Keratinocyte (primary cell): ENCODE data around the gene TENT4A. TPM values are rescaled to one million over a fixed set of nuclear protein-coding genes. Genes with fewer than 3 reads are reported as not detected.

Experiments
- DNase-seq: peaks from one replicate; pipeline ENCODE4 v3.0.0-alpha.2; 2011; ENCODE audit warnings: low read depth, missing footprints, low spot score
- FAIRE-seq: peaks from 2 replicates; lab custom pipeline; 2011; peaks lifted over from hg19 to GRCh38; lab: Jason Lieb, UNC
- H2AFZ ChIP-seq: 2 replicates; pipeline ENCODE4 v1.6.0; 2012; ENCODE audit warnings: low read length, control low read depth, inconsistent platforms; ENCODE audit not compliant: control insufficient read depth
- H3K27ac ChIP-seq: 2 replicates; pipeline ENCODE4 v1.5.1; 2011; ENCODE audit warnings: low read length; ENCODE audit not compliant: control insufficient read depth, insufficient read depth
- H3K27me3 ChIP-seq: 3 replicates; pipeline ENCODE4 v1.6.0; 2011; ENCODE audit warnings: low read length; ENCODE audit not compliant: control insufficient read depth, insufficient read depth; ENCODE audit errors: extremely low read depth
- H3K36me3 ChIP-seq, 2 experiments: 2 replicates in 1 of 2; 3 replicates in 1 of 2; pipeline ENCODE4 v1.5.1; 2011; ENCODE audit warnings: low read length in 2 of 2, mild to moderate bottlenecking in 1 of 2; ENCODE audit not compliant: control insufficient read depth in 2 of 2, insufficient read depth in 2 of 2; ENCODE audit errors: extremely low read depth in 1 of 2
- H3K4me1 ChIP-seq: 3 replicates; pipeline ENCODE4 v1.5.1; 2011; ENCODE audit warnings: low read length; ENCODE audit not compliant: control insufficient read depth, insufficient read depth; ENCODE audit errors: extremely low read depth
- H3K4me2 ChIP-seq: 3 replicates; pipeline ENCODE4 v1.6.0; 2011; ENCODE audit warnings: low read depth, low read length; ENCODE audit not compliant: control insufficient read depth, insufficient read depth; ENCODE audit errors: extremely low read depth
- H3K4me3 ChIP-seq, 3 experiments: fragments of 200-600 bp in 1 of 3; sonication (generic) in 1 of 3; 2 replicates in 2 of 3; 3 replicates in 1 of 3; pipeline ENCODE4 v1.5.1; 2011 to 2016; ENCODE audit warnings: low read length in 3 of 3, mild to moderate bottlenecking in 3 of 3, control low read depth in 2 of 3, inconsistent platforms in 1 of 3, low read depth in 1 of 3, mixed read lengths in 1 of 3, mixed run types in 1 of 3, moderate library complexity in 1 of 3; ENCODE audit not compliant: control insufficient read depth in 2 of 3, insufficient read depth in 2 of 3; ENCODE audit errors: extremely low read depth in 1 of 3
- H3K79me2 ChIP-seq: 2 replicates; pipeline ENCODE4 v1.6.0; 2012; ENCODE audit warnings: low read length; ENCODE audit not compliant: control insufficient read depth, insufficient read depth
- H3K9ac ChIP-seq: 3 replicates; pipeline ENCODE4 v1.6.0; 2011; ENCODE audit warnings: low read length; ENCODE audit not compliant: control insufficient read depth, insufficient read depth; ENCODE audit errors: extremely low read depth
- H3K9me1 ChIP-seq: 3 replicates; pipeline ENCODE4 v1.6.0; 2011; ENCODE audit warnings: low read length; ENCODE audit not compliant: control insufficient read depth, insufficient read depth; ENCODE audit errors: extremely low read depth
- H3K9me3 ChIP-seq: 2 replicates; pipeline ENCODE4 v1.5.1; 2012; ENCODE audit warnings: low read depth, low read length; ENCODE audit not compliant: control insufficient read depth
- H4K20me1 ChIP-seq: 3 replicates; pipeline ENCODE4 v1.6.0; 2011; ENCODE audit warnings: low read length; ENCODE audit not compliant: control insufficient read depth, insufficient read depth; ENCODE audit errors: extremely low read depth
- EZH2 ChIP-seq: IDR thresholded peaks from one replicate; pipeline ENCODE4 v1.6.1; 2012; ENCODE audit warnings: inconsistent platforms, mild to moderate bottlenecking, low read length, moderate library complexity
- dilution Hi-C: fragments of 300-500 bp; cut with MboI; formaldehyde crosslinking; loops from one replicate; pipeline ENCODE4 v1.7.0; 2020; ENCODE audit warnings: low sequenced_read_pairs; ENCODE audit not compliant: extremely low pct_ligation_motif_present
- polyA plus RNA-seq, 5 experiments: library from polyadenylated mRNA; depleted of rRNA in 3 of 5; stranded (reverse) in 3 of 5; stranded (forward) in 1 of 5; unstranded in 1 of 5; fragments of >200 nt; gene quantifications; 1 replicate in 1 of 5; 2 replicates in 3 of 5; 3 replicates in 1 of 5; pipeline versions ENCODE4 v1.2.1 to v1.2.3, GENCODE V29; 2011 to 2012; ENCODE audit warnings: missing spikeins in 2 of 5, low read depth in 1 of 5, low replicate concordance in 1 of 5
- TF ChIP-seq, protein P1 (sequence below), 3 experiments: IDR thresholded peaks in 1 of 3; conservative IDR thresholded peaks in 1 of 3; optimal IDR thresholded peaks in 1 of 3; 2 replicates in 2 of 3; 3 replicates in 1 of 3; pipeline versions ENCODE3 to v1.5.1; 2011; ENCODE audit warnings: low read length in 3 of 3, mild to moderate bottlenecking in 3 of 3, moderate library complexity in 2 of 3, control low read depth in 1 of 3, inconsistent platforms in 1 of 3; ENCODE audit not compliant: insufficient read depth in 2 of 3; ENCODE audit errors: extremely low read depth in 1 of 3

TENT4A gene
- polyA plus RNA-seq, 1 donor (not counting 4 experiments of a cell fraction or from before 2014, with no cell fraction given) = 5.9 TPM

DNA sequence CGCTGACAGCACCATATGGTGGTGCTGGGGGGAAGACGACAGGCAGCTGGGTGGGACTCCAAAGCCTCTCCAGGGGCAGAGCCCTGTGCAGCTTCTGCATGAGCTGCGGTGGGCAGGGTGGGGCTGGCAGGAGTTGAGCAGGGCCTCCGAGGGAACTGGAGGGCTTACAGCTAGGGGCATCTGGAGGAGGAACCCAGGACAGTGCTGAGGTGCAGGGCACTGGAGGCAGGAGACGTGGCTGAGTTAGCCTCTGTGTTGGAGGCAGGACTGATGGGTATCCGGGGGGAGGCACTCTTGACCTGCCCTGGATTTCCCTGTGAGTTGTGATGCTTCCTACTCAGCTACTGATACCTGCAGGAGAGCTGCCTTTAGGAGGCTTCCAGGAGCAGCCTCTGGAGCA is 45.0 kb downstream of the TENT4A start:
- Histone ChIP-seq H3K4me2 (no peak overlapping the region), H3K9me1 (peaks cover 3% of the 10 kb centered on the region), H3K27ac (no peak overlapping the region), H3K4me1 (no peaks in the 10 kb centered on the region), H3K4me3 (no peak overlapping the region), H4K20me1 (no peaks in the 10 kb centered on the region), H3K9ac (no peak overlapping the region), H3K27me3 (no peaks in the 10 kb centered on the region), H3K36me3 (peaks cover 17 to 18% of the 10 kb centered on the region in 2 experiments), H3K79me2 (no peaks in the 10 kb centered on the region), H2AFZ (no peak overlapping the region), H3K9me3 (no peaks in the 10 kb centered on the region)
- FAIRE-seq (no peak), DNase-seq (no peak)
- no peak for TF ChIP-seq EZH2
- TF ChIP-seq, protein P1, sequence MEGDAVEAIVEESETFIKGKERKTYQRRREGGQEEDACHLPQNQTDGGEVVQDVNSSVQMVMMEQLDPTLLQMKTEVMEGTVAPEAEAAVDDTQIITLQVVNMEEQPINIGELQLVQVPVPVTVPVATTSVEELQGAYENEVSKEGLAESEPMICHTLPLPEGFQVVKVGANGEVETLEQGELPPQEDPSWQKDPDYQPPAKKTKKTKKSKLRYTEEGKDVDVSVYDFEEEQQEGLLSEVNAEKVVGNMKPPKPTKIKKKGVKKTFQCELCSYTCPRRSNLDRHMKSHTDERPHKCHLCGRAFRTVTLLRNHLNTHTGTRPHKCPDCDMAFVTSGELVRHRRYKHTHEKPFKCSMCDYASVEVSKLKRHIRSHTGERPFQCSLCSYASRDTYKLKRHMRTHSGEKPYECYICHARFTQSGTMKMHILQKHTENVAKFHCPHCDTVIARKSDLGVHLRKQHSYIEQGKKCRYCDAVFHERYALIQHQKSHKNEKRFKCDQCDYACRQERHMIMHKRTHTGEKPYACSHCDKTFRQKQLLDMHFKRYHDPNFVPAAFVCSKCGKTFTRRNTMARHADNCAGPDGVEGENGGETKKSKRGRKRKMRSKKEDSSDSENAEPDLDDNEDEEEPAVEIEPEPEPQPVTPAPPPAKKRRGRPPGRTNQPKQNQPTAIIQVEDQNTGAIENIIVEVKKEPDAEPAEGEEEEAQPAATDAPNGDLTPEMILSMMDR (optimal IDR thresholded peaks at IDR 0.05 in 1 of 3, IDR thresholded peaks at IDR 0.05 in 1 of 3, conservative IDR thresholded peaks at IDR 0.05 in 1 of 3; ENCODE audit: extremely low read depth in 1 of 3, insufficient read depth in 2 of 3, low read length in 3 of 3) = no peak
- dilution Hi-C loops = no loop called here

DNA sequence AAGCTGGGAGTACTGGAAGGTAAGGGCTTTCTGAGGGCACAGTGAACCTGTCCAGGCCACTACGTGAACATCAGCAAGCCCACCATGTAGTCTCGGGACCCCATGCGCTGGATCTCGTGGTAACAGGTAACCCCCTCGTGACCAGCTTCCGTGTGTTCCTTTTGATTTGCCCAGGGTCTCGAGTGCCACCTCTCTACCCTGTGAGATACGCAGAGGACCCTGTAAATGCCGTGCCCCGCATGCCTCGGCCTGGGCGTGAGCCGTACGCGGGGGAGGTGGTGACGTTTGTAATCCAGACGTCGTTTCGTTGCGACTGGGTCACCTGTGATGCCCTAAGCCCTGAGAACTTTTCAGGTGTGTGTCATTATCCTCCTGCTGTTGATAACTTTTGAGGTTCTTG is 45.5 kb downstream of the TENT4A start:
- Histone ChIP-seq H3K27ac (no peak overlapping the region), H3K4me3 (no peak overlapping the region), H3K36me3 (peaks cover 15% of the 10 kb centered on the region in 2 experiments), H3K9ac (no peak overlapping the region), H3K79me2 (no peaks in the 10 kb centered on the region), H4K20me1 (no peaks in the 10 kb centered on the region), H3K4me2 (no peak overlapping the region), H2AFZ (no peak overlapping the region), H3K9me3 (no peaks in the 10 kb centered on the region), H3K27me3 (no peaks in the 10 kb centered on the region), H3K4me1 (no peaks in the 10 kb centered on the region), H3K9me1 (peaks cover 3% of the 10 kb centered on the region)
- no peak for FAIRE-seq
- no peak for DNase-seq
- TF ChIP-seq, protein P1 (optimal IDR thresholded peaks at IDR 0.05 in 1 of 3, IDR thresholded peaks at IDR 0.05 in 1 of 3, conservative IDR thresholded peaks at IDR 0.05 in 1 of 3; ENCODE audit: extremely low read depth in 1 of 3, insufficient read depth in 2 of 3, low read length in 3 of 3) = no peak
- TF ChIP-seq EZH2 = no peak
- dilution Hi-C loops = no loop called here
